ENCODE results near the gene GNA14.
"Not testable (repeated sequence)": the region's sequence is repeated elsewhere in the genome, so short reads cannot be mapped to it uniquely, and the experiment has no call there.

GRCh38 chr9:77584927-77585326 lies 63.2 kb downstream of the GNA14 start:
- not testable (repeated sequence) for TF ChIP-seq EP300, POLR2A (IDR thresholded peaks at IDR 0.05)
- TF ChIP-seq, protein P1, sequence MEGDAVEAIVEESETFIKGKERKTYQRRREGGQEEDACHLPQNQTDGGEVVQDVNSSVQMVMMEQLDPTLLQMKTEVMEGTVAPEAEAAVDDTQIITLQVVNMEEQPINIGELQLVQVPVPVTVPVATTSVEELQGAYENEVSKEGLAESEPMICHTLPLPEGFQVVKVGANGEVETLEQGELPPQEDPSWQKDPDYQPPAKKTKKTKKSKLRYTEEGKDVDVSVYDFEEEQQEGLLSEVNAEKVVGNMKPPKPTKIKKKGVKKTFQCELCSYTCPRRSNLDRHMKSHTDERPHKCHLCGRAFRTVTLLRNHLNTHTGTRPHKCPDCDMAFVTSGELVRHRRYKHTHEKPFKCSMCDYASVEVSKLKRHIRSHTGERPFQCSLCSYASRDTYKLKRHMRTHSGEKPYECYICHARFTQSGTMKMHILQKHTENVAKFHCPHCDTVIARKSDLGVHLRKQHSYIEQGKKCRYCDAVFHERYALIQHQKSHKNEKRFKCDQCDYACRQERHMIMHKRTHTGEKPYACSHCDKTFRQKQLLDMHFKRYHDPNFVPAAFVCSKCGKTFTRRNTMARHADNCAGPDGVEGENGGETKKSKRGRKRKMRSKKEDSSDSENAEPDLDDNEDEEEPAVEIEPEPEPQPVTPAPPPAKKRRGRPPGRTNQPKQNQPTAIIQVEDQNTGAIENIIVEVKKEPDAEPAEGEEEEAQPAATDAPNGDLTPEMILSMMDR (IDR thresholded peaks at IDR 0.05), result not testable (repeated sequence)
